Erythroblast (primary cell): Measurements from ENCODE around the gene SLC5A2.

ENCODE experiments used
- GATA1 ChIP-seq: IDR thresholded peaks from 2 replicates; pipeline ENCODE4 v1.6.1; 2011; ENCODE audit warnings: low read depth, mild to moderate bottlenecking, control low read depth, low read length, moderate library complexity
- POLR2A ChIP-seq: IDR thresholded peaks from 2 replicates; pipeline ENCODE4 v1.6.1; 2011; ENCODE audit warnings: mild to moderate bottlenecking, low read length

DNA sequence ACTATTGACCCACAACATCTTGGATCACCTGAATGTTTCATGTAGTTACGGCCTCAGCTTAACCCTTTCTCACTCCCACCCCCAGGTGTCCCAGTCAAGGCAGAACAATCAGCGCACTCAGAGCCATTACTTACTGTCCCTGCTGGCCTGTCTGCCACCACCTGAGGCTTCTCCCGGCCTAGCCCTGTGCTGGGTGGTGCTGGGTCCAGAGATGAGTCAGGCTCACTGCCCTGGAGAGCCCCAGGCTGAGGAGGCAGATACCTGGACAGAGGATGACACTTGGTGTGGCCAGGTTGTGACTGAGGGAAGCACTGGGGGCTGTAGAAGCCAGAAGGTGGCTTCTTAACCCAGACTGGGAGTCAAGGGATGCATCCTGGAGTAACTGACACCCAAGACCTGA is 4.0 kb upstream of the SLC5A2 start:
- TF ChIP-seq POLR2A (no peak), GATA1 (no peak)
